LNCAP (cell line): ENCODE data around the gene PCK1.

Experiments
- TF ChIP-seq, protein P1 (sequence below): fragments of 450-650 bp; IDR thresholded peaks from 2 replicates; pipeline ENCODE4 v1.5.1; 2017; ENCODE audit warnings: mild to moderate bottlenecking

Gene PCK1

GRCh38 chr20:57605045-57605444 lies 44.1 kb downstream of the PCK1 start:
- TF ChIP-seq, protein P1, sequence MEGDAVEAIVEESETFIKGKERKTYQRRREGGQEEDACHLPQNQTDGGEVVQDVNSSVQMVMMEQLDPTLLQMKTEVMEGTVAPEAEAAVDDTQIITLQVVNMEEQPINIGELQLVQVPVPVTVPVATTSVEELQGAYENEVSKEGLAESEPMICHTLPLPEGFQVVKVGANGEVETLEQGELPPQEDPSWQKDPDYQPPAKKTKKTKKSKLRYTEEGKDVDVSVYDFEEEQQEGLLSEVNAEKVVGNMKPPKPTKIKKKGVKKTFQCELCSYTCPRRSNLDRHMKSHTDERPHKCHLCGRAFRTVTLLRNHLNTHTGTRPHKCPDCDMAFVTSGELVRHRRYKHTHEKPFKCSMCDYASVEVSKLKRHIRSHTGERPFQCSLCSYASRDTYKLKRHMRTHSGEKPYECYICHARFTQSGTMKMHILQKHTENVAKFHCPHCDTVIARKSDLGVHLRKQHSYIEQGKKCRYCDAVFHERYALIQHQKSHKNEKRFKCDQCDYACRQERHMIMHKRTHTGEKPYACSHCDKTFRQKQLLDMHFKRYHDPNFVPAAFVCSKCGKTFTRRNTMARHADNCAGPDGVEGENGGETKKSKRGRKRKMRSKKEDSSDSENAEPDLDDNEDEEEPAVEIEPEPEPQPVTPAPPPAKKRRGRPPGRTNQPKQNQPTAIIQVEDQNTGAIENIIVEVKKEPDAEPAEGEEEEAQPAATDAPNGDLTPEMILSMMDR, result no peak

- TF ChIP-seq, protein P1, result no peak
Observed at GRCh38 chr20:57605878-57606277, 45.0 kb downstream of the PCK1 start.

- TF ChIP-seq, protein P1, result no peak
Observed at GRCh38 chr20:57608516-57608915, 47.6 kb downstream of the PCK1 start.

DNA sequence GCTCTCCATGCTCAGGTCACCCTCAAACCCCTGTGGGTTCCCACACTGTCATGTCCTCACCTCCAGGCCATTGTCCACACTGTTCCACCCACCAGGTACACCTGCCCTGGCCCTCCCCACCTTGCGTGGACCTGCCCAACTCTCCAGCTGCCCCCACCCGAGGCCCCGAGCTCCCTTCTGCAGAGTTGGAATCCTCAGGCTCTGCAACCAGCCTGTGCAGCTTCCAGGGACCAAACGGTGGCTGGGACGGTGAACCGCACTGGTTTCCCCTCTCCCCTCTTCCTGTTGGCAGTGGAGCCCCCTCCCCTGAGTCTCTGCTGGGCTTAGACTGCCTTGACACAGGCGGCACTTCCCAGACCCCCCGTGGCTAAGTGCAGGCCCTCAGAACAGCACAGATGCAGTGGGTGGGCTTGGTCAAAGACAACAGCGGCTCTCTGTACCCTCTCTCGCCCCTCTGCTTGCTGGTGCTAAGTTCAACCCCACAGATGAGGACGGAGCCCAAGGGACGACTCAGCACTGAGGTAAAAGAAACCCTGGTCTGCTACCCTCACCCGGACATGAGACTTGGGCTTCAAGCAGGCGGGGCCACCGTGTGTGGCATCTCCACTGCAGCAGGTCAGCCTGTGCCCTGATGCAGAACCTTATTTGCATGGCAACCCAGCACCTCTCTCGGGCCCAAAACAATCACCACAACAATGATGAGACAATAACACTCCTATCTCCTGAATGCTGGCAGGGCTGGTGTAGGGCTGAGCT lies 48.4 kb downstream of the PCK1 start:
- TF ChIP-seq, protein P1, result no peak

GRCh38 chr20:57609842-57610167 lies 48.9 kb downstream of the PCK1 start:
- TF ChIP-seq, protein P1, result no peak

DNA sequence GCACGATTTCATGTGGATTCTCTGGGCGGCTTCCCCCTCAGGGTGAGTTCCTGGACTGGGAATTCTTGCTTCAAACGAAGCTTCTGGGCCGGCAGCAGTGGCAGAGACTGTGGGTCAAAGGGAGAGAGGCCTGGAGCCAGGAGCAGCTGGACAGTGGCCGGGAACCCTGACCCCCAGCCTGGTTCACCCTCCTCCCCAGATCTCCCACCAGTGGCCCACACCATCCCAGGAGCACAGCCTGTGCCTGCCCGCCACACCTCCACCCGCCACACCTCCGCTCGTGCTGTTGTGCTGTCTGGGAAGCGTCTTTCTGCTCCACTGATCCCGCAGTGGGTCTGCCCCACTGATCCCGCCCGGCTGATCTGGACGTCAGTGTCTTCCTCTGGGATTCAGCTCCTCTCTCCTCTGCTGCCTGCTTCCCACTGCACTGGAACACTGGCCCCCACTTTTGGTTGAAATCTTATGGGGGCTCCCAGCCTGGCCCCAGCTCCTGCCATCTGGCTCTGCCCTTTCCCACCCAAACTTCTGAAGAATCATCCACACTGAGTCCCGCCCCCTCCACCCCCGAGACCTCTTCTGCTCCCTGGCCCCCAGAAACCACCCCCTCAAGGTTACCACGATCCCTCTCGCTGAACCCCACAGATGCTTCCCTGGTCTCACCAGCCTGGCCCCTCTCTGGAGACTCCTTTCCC lies 49.5 kb downstream of the PCK1 start:
- TF ChIP-seq, protein P1, result no peak

GRCh38 chr20:57611586-57612311 lies 50.8 kb downstream of the PCK1 start:
- TF ChIP-seq, protein P1, result no peak
